IMR-90 (cell line): ENCODE measurements around the gene ADCY2. TPM values are rescaled to one million over a fixed set of nuclear protein-coding genes. Genes with fewer than 3 reads are reported as not detected.

Experiments
- ATAC-seq: fragments of 200-7000 bp; cut with Tn5 transposase; 2 replicates; pipeline ENCODE4 v1.9.1; 2020; ENCODE audit warnings: low read depth, mild to moderate bottlenecking, moderate library complexity
- BruUV-seq: library from RNA; stranded (reverse); fragments of 400-500 nt; replicated peaks from 2 replicates; lab custom pipeline; 2021; lab: Mats Ljungman, UMichigan
- CTCF ChIA-PET: fragments of 300-600 bp; formaldehyde crosslinking; extraction: SDS; loops from one replicate; lab custom pipeline; 2021; ENCODE audit warnings: antibody characterized with exemption; lab: Yijun Ruan, JAX
- POLR2A ChIA-PET: fragments of 300-600 bp; sonication (Branson Sonifier 250); formaldehyde crosslinking; loops from one replicate; lab custom pipeline; 2022; ENCODE audit warnings: antibody characterized with exemption; ENCODE audit not compliant: unreplicated experiment; lab: Charles Lee
- DNase-seq: peaks from one replicate; pipeline ENCODE4 v3.0.0; 2013
- H2AFZ ChIP-seq: replicated peaks from 2 replicates; pipeline ENCODE3; 2013; ENCODE audit warnings: low read length, mild to moderate bottlenecking; ENCODE audit not compliant: poor library complexity
- H2AK5ac ChIP-seq: 2 replicates; pipeline ENCODE4 v1.6.1; 2013; ENCODE audit warnings: low read depth, low read length, inconsistent platforms
- H2AK9ac ChIP-seq: replicated peaks from 2 replicates; pipeline ENCODE3; 2013; ENCODE audit warnings: mild to moderate bottlenecking, low read depth, low read length, moderate library complexity; ENCODE audit not compliant: poor library complexity
- H2BK120ac ChIP-seq: 2 replicates; pipeline ENCODE4 v1.6.1; 2013; ENCODE audit warnings: low read depth, low read length, inconsistent platforms
- H2BK15ac ChIP-seq: 3 replicates; pipeline ENCODE4 v1.6.1; 2013; ENCODE audit warnings: low read depth, low read length, inconsistent platforms
- H2BK20ac ChIP-seq: 2 replicates; pipeline ENCODE4 v1.6.1; 2013; ENCODE audit warnings: low read depth, mild to moderate bottlenecking, inconsistent platforms, low read length, moderate library complexity
- H2BK5ac ChIP-seq: 2 replicates; pipeline ENCODE4 v1.6.1; 2013; ENCODE audit warnings: mild to moderate bottlenecking, low read depth, low read length, inconsistent platforms; ENCODE audit not compliant: poor library complexity, severe bottlenecking
- H3K14ac ChIP-seq: replicated peaks from 2 replicates; pipeline ENCODE4 v1.6.1; 2013; ENCODE audit warnings: low read depth, low read length, inconsistent platforms
- H3K18ac ChIP-seq: 2 replicates; pipeline ENCODE4 v1.6.1; 2013; ENCODE audit warnings: low read depth, low read length, control low read depth
- H3K23ac ChIP-seq: 2 replicates; pipeline ENCODE4 v1.6.1; 2013; ENCODE audit warnings: low read depth, low read length, inconsistent platforms
- H3K27ac ChIP-seq: 2 replicates; pipeline ENCODE4 v1.5.1; 2013; ENCODE audit warnings: mild to moderate bottlenecking, control low read depth, low read length; ENCODE audit not compliant: insufficient read depth
- H3K27me3 ChIP-seq: 2 replicates; pipeline ENCODE4 v1.6.1; 2013; ENCODE audit warnings: low read length; ENCODE audit not compliant: control insufficient read depth, insufficient read depth
- H3K36me3 ChIP-seq: 2 replicates; pipeline ENCODE4 v1.6.1; 2013; ENCODE audit warnings: low read length, mixed read lengths; ENCODE audit not compliant: control insufficient read depth, insufficient read depth
- H3K4ac ChIP-seq: 2 replicates; pipeline ENCODE4 v1.6.1; 2013; ENCODE audit warnings: low read depth, low read length, inconsistent platforms
- H3K4me1 ChIP-seq: 2 replicates; pipeline ENCODE4 v1.6.1; 2013; ENCODE audit warnings: low read length, mixed read lengths; ENCODE audit not compliant: control insufficient read depth, insufficient read depth
- H3K4me2 ChIP-seq: 2 replicates; pipeline ENCODE4 v1.6.1; 2013; ENCODE audit warnings: low read depth, mild to moderate bottlenecking, control low read depth, low read length, moderate library complexity
- H3K4me3 ChIP-seq: 2 replicates; pipeline ENCODE4 v1.5.1; 2013; ENCODE audit warnings: low read depth, mild to moderate bottlenecking, control low read depth, low read length, moderate library complexity; ENCODE audit not compliant: insufficient read depth
- H3K56ac ChIP-seq: 2 replicates; pipeline ENCODE4 v1.6.1; 2013; ENCODE audit warnings: low read length, inconsistent platforms; ENCODE audit not compliant: insufficient read depth; ENCODE audit errors: extremely low read depth
- H3K79me1 ChIP-seq, 2 experiments: 2 replicates each; pipeline ENCODE4 v1.6.1; 2013; ENCODE audit warnings: low read length in 2 of 2, inconsistent platforms in 1 of 2, low read depth in 1 of 2
- H3K9ac ChIP-seq: 2 replicates; pipeline ENCODE4 v1.6.1; 2013; ENCODE audit warnings: low read depth, low read length, control low read depth
- H3K9me1 ChIP-seq: 2 replicates; pipeline ENCODE4 v1.6.1; 2013; ENCODE audit warnings: low read length, inconsistent platforms; ENCODE audit not compliant: insufficient read depth
- H3K9me3 ChIP-seq: 2 replicates; pipeline ENCODE4 v1.6.1; 2013; ENCODE audit warnings: low read length; ENCODE audit not compliant: control insufficient read depth, insufficient read depth
- H4K20me1 ChIP-seq: 2 replicates; pipeline ENCODE4 v1.6.1; 2013; ENCODE audit warnings: low read length, inconsistent platforms; ENCODE audit not compliant: insufficient read depth
- H4K5ac ChIP-seq: 2 replicates; pipeline ENCODE4 v1.6.1; 2013; ENCODE audit warnings: mild to moderate bottlenecking, low read depth, low read length, control low read depth
- H4K8ac ChIP-seq, 2 experiments: 2 replicates each; pipeline ENCODE4 v1.6.1; 2013; ENCODE audit warnings: low read depth in 2 of 2, low read length in 2 of 2, control low read depth in 1 of 2, inconsistent platforms in 1 of 2
- H4K91ac ChIP-seq: 2 replicates; pipeline ENCODE4 v1.6.1; 2013; ENCODE audit warnings: low read depth, low read length, inconsistent platforms; ENCODE audit not compliant: insufficient read depth
- BHLHE40 ChIP-seq: fragments of 150-350 bp; IDR thresholded peaks from 2 replicates; pipeline ENCODE4 v1.6.1; 2016; ENCODE audit warnings: mild to moderate bottlenecking, low read depth, low read length
- CEBPB ChIP-seq: IDR thresholded peaks from 2 replicates; pipeline ENCODE4 v1.6.1; 2012; ENCODE audit warnings: low read depth, low read length, improper control_type of control experiment
- FOS ChIP-seq: fragments of 150-350 bp; IDR thresholded peaks from 2 replicates; pipeline ENCODE4 v1.6.1; 2016; ENCODE audit warnings: low read depth, low read length
- MAZ ChIP-seq: IDR thresholded peaks from 2 replicates; pipeline ENCODE4 v1.6.1; 2012; ENCODE audit warnings: low read depth, mild to moderate bottlenecking, low read length, improper control_type of control experiment, moderate library complexity, borderline replicate concordance
- MXI1 ChIP-seq: IDR thresholded peaks from 2 replicates; pipeline ENCODE4 v1.6.1; 2012; ENCODE audit warnings: low read depth, mild to moderate bottlenecking, low read length, moderate library complexity, borderline replicate concordance
- NFE2L2 ChIP-seq: fragments of 150-350 bp; IDR thresholded peaks from 2 replicates; pipeline ENCODE4 v1.6.1; 2016; ENCODE audit warnings: low read depth, mild to moderate bottlenecking, low read length
- POLR2A ChIP-seq: IDR thresholded peaks from 2 replicates; pipeline ENCODE4 v1.6.1; 2012; ENCODE audit warnings: mild to moderate bottlenecking, low read depth, low read length
- RAD21 ChIP-seq: IDR thresholded peaks from 2 replicates; pipeline ENCODE4 v1.6.1; 2012; ENCODE audit warnings: low read length, improper control_type of control experiment
- RCOR1 ChIP-seq: IDR thresholded peaks from 2 replicates; pipeline ENCODE4 v1.6.1; 2012; ENCODE audit warnings: mild to moderate bottlenecking, low read length, improper control_type of control experiment; ENCODE audit not compliant: insufficient replicate concordance
- SMC3 ChIP-seq: fragments of 150-350 bp; IDR thresholded peaks from 2 replicates; pipeline ENCODE4 v1.6.1; 2016; ENCODE audit warnings: low read depth, mild to moderate bottlenecking, antibody characterized with exemption, low read length, moderate library complexity
- WGBS, 2 experiments: methylation state at CpG; one replicate each; pipeline versions ENCODE4 v1.1.5 to v1.1.7; 2013; ENCODE audit warnings: missing lambda C conversion rate in 2 of 2; ENCODE audit not compliant: insufficient read length in 1 of 2; ENCODE audit errors: extremely low coverage in 2 of 2; 5-methylcytosine and 5-hydroxymethylcytosine counted together
- dilution Hi-C: fragments of 300-500 bp; cut with HindIII; formaldehyde crosslinking; loops from one replicate; pipeline ENCODE4 v1.14.3; 2018; ENCODE audit warnings: low sequenced_read_pairs; ENCODE audit not compliant: unreplicated experiment
- in situ Hi-C: fragments of 300-500 bp; cut with MboI; formaldehyde crosslinking; loops from 3 replicates; pipeline ENCODE4 v1.14.3; 2019; ENCODE audit warnings: low sequenced_read_pairs, inconsistent platforms, mixed read lengths
- intact Hi-C: fragments of 100-400 bp; cut with micrococcal nuclease; formaldehyde crosslinking; loops from 2 replicates; pipeline ENCODE4 v1.10.0; 2022
- polyA plus RNA-seq, 3 experiments: library from polyadenylated mRNA; depleted of rRNA; stranded (reverse); fragments of >200 nt; gene quantifications; 2 replicates each; pipeline ENCODE4 v1.2.3, GENCODE V29; 2012; ENCODE audit warnings: low replicate concordance in 1 of 3
- total RNA-seq: library from RNA; depleted of rRNA; stranded (reverse); fragments of >200 nt; gene quantifications from 2 replicates; pipeline ENCODE4 v1.2.3, GENCODE V29; 2012
- TF ChIP-seq, protein P1 (sequence below): conservative IDR thresholded peaks from 2 replicates; pipeline ENCODE4 v1.5.1; 2012; ENCODE audit warnings: mild to moderate bottlenecking, low read depth, low read length, improper control_type of control experiment
- TF ChIP-seq, protein P2 (sequence below): fragments of 150-350 bp; IDR thresholded peaks from 2 replicates; pipeline ENCODE4 v1.6.1; 2017; ENCODE audit warnings: mild to moderate bottlenecking, antibody characterized with exemption, low read length, low read depth

ADCY2 gene
- total and polyA plus RNA-seq, 2 of the 4 experiments (the other 2 are of a cell fraction): not detected

DNA sequence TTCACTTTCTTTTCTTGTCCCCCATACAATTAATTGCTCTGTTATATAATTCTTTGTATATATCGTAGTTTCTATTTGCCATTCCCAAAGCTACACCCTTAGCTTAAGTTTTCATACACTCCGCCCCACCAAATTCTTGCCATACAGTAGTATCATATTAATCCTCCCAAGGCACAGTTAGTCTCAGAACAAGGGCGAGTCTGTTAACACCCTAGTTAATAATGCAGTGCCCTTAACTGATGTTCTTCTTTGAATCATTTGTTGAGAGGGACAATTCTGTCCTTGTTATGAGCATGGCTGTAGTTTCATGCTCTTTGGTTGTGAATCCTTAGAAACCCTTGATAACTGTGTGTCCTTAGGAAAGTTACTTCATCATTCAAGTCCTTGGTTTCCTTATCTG lies 248.8 kb downstream of the ADCY2 start:
- in situ Hi-C loops: no loop called here
- H3K4me3 ChIP-seq: no peak overlapping the region
- no peak overlapping the region for H3K18ac ChIP-seq
- no peak overlapping the region for H3K9ac ChIP-seq
- H2AFZ ChIP-seq: no peak overlapping the region
- no peak overlapping the region for H3K23ac ChIP-seq
- no peak overlapping the region for H4K8ac ChIP-seq
- H3K36me3 ChIP-seq: no peaks in the 10 kb centered on the region
- POLR2A ChIA-PET: no interaction called here
- no CpG with 5 or more reads among the region's 3 CpGs for WGBS, 2 experiments
- H3K79me1 ChIP-seq: no peaks in the 10 kb centered on the region
- H3K4me2 ChIP-seq: no peak overlapping the region
- TF ChIP-seq BHLHE40: no peak
- TF ChIP-seq NFE2L2: no peak
- TF ChIP-seq CEBPB: no peak
- no peak for TF ChIP-seq MAZ
- TF ChIP-seq POLR2A: no peak
- TF ChIP-seq, protein P1, sequence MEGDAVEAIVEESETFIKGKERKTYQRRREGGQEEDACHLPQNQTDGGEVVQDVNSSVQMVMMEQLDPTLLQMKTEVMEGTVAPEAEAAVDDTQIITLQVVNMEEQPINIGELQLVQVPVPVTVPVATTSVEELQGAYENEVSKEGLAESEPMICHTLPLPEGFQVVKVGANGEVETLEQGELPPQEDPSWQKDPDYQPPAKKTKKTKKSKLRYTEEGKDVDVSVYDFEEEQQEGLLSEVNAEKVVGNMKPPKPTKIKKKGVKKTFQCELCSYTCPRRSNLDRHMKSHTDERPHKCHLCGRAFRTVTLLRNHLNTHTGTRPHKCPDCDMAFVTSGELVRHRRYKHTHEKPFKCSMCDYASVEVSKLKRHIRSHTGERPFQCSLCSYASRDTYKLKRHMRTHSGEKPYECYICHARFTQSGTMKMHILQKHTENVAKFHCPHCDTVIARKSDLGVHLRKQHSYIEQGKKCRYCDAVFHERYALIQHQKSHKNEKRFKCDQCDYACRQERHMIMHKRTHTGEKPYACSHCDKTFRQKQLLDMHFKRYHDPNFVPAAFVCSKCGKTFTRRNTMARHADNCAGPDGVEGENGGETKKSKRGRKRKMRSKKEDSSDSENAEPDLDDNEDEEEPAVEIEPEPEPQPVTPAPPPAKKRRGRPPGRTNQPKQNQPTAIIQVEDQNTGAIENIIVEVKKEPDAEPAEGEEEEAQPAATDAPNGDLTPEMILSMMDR: no peak
- TF ChIP-seq, protein P2, sequence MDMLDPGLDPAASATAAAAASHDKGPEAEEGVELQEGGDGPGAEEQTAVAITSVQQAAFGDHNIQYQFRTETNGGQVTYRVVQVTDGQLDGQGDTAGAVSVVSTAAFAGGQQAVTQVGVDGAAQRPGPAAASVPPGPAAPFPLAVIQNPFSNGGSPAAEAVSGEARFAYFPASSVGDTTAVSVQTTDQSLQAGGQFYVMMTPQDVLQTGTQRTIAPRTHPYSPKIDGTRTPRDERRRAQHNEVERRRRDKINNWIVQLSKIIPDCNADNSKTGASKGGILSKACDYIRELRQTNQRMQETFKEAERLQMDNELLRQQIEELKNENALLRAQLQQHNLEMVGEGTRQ: no peak
- no peak for TF ChIP-seq SMC3
- no peak for TF ChIP-seq RAD21
- no peak for TF ChIP-seq MXI1
- no peak for TF ChIP-seq FOS
- no peak for TF ChIP-seq RCOR1
- no peak overlapping the region for H3K4ac ChIP-seq
- H4K20me1 ChIP-seq: no peaks in the 10 kb centered on the region
- H2BK15ac ChIP-seq: no peak overlapping the region
- ATAC-seq (no peak), DNase-seq (no peak)
- no peak overlapping the region for H4K5ac ChIP-seq
- no peak overlapping the region for H3K14ac ChIP-seq
- H3K9me1 ChIP-seq: no peaks in the 10 kb centered on the region
- CTCF ChIA-PET: no interaction called here
- BruUV-seq: no TSS peak
- H4K91ac ChIP-seq: no peak overlapping the region
- no peaks in the 10 kb centered on the region for H3K4me1 ChIP-seq
- H2BK20ac ChIP-seq: no peak overlapping the region
- no peak overlapping the region for H2BK5ac ChIP-seq
- no peaks in the 10 kb centered on the region for H3K27me3 ChIP-seq
- no peak overlapping the region for H2AK9ac ChIP-seq
- intact Hi-C loops: no loop called here
- no peak overlapping the region for H2AK5ac ChIP-seq
- no peak overlapping the region for H2BK120ac ChIP-seq
- H3K27ac ChIP-seq: no peak overlapping the region
- dilution Hi-C loops: no loop called here
- H3K9me3 ChIP-seq: peaks cover 4% of the 10 kb centered on the region
- H3K56ac ChIP-seq: no peak overlapping the region
